GM12801 (cell line): ENCODE data around the gene DTD1.

Experiments
- TF ChIP-seq, protein P1 (sequence below): IDR thresholded peaks from one replicate; pipeline ENCODE4 v1.5.1; 2011; ENCODE audit warnings: control low read depth; ENCODE audit not compliant: insufficient read length; ENCODE audit errors: extremely low read depth

The DTD1 gene

DNA sequence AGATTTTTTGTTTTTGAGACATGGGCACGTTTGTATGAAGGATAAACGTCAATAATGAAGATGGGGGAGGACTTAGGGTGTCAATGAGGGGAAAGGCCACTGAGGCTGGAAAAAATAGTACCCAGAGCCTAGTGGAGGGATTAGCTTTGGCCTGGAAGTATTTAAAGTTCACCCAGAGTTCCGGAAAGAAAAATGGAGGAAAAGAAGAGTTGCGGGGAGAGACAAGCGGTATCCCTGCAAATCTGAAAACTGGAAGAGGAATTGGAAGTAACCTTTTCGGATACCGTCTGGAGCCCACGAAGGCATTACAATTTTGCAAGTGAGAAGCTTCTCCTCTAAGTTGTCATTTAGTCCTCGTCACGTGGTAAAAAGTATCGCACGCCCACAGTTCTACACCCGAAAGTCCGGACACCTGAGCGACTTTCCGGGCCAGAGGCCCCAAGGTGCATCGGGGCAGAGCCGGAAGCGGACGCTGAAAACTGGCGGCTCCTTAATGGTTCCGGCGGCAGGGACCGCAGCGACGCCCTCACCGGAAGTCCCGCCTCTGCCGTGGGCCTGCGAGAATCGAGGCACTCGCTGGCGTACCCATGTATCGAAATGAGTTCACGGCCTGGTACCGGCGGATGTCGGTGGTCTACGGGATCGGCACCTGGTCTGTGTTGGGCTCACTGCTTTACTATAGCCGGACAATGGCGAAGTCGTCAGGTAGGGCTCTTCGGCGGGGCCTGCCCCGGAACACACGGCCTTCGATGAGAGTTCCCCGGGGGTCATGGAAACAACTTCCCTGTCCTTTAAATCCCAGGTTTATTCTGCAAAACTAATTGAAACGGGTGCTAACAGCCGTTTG lies 20.7 kb upstream of the DTD1 start, which contains the start of gene SMIM26:
TSS of gene SMIM26 (plus strand) at position 541 of the 847 bp plus-strand sequence. CDS start at position 588, 47 bp downstream.
- TF ChIP-seq, protein P1, sequence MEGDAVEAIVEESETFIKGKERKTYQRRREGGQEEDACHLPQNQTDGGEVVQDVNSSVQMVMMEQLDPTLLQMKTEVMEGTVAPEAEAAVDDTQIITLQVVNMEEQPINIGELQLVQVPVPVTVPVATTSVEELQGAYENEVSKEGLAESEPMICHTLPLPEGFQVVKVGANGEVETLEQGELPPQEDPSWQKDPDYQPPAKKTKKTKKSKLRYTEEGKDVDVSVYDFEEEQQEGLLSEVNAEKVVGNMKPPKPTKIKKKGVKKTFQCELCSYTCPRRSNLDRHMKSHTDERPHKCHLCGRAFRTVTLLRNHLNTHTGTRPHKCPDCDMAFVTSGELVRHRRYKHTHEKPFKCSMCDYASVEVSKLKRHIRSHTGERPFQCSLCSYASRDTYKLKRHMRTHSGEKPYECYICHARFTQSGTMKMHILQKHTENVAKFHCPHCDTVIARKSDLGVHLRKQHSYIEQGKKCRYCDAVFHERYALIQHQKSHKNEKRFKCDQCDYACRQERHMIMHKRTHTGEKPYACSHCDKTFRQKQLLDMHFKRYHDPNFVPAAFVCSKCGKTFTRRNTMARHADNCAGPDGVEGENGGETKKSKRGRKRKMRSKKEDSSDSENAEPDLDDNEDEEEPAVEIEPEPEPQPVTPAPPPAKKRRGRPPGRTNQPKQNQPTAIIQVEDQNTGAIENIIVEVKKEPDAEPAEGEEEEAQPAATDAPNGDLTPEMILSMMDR: no peak

DNA sequence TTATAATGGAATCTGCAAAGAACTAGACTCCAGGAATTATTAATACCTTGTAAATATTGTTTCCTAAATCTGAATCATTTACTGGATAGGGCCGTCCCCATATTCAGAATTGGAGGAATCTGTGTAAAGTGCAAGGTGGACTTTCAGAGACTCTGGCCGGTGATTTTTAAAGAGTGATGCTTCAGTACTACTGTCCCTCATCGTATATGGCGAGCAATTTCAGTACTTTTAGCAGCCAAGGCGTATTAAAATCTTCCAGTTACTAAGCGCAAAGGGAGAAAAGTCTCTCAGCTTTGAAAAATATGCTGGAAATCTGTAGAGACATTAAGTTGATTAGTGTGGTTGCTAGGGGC lies 20.1 kb upstream of the DTD1 start:
- TF ChIP-seq, protein P1: no peak

DNA sequence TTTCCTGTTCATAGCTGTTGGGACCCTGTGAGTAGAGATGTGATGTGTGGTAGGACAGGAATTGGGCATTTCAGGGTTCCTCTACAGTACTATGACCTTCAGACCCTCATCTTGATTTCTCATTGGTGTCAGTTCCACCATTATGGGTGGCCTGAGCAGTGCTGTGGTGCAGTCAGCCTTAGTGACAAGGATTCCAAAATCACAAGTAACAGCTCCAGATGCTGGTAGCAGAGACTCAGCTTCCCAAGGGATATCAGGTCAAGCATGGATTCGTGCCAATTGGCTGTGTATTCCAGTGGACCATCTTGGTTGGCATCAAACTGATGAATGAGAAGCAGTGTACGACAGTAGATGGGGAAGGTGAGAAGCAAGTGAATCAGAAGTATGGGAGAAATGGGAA lies 16.8 kb upstream of the DTD1 start:
- TF ChIP-seq, protein P1: no peak

DNA sequence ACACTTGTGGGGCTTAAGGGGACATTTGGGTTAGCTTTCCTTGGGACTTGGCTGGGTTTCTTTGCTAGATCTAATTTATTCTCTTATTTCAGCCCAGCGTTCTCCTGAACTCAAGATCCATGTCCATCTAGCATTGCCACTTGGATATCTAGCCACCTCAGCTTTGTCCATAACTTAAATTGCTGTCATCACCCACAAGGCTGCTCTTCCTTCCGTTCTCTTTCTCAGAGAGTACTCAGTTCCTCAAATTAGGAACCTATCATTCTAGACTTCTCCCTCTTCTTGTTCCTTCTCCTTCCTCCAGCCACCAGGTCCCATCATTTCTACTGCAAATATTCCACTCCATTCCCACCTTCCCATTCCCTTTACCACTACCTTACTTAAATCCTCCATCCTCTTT lies 16.3 kb upstream of the DTD1 start:
- TF ChIP-seq, protein P1: no peak

DNA sequence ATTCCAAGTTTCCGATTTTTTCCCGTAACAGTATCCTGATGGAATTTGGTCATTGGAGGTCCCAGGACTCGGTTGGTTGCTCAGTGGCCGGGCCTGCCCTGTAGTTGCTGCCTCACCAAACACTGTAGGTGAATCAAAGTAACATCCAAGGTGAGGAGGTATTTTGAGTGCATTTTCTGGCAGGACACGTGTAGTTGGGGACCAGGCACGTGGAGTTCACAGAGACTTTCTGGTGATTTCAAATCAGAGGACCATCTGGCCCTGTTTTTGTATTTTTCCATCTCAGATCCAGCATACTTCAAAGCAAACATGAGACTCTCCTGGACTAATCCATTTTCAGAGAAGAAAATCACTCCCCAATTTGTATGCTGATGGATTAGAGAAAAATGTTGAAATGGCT lies 9.9 kb upstream of the DTD1 start:
- TF ChIP-seq, protein P1: no peak

DNA sequence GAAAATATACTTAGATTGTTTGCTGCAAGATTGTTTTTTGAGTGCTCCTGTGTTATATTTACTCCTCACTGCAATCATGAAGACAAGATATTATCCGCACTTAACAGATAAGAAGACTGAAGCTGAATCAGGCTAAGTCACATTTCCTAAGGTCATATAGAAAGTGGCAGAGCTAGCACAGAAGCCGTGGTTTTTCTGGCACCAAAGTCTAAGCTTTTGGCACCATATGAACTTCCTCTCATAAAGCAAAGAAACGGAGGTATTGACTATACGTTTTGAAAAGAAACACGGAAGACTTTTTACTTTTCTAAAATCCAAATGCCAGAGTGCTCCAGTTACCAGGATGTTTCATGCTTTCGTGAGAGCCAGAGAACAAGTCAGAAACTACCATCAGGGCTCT lies 9.3 kb upstream of the DTD1 start:
- TF ChIP-seq, protein P1: no peak

DNA sequence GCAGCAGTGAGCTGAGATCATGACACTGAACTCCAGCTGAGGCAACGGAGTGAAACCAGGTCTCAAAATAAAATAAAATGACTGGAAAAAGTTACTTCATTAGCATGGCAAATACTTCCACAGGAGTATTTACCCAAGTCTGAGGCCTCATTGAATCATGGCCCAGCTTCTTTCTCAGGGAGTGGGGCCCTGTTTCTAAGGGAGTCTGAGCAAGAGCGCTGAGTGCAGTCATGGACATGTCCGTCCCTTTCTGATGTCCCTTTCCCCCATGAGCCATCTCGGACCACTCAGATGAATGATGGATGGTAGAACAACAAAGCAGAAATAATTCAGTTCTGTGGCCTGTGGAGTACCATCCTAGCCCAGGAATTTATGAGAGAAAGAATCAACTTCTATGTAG lies 7.8 kb upstream of the DTD1 start:
- TF ChIP-seq, protein P1: no peak

DNA sequence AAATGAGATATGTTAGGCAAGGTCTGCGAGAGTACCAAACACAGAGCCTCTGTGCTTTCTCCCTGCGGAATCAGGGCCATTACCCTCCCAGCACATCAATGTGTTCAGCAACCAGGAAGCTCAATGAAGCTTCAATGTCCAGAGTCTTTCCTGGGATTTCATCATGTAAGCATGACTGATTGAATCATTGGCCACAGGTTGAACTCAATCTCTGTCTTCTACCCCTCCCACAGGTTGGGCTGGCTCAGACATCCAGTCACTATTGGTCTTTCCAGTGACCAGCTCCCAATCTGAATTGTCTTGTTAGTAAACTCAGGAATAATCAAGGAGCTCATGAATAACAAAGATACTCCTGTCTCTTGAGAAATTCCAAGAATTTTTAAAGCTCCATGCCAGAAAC lies 2.7 kb upstream of the DTD1 start:
- TF ChIP-seq, protein P1: no peak
